ENCODE results near the gene SHISA2. TPM values are rescaled to one million over a fixed set of nuclear protein-coding genes. Genes with fewer than 3 reads are reported as not detected.

The SHISA2 gene
- total and polyA plus RNA-seq, 2 of the 13 experiments (the other 11 are each of a cell fraction or from before 2014, with no cell fraction given) = not detected

- in situ Hi-C loops (cut with HindIII; ENCODE audit: extremely low pct_ligation_motif_present, low pct_unique_long_range_greater_than_20kb) (no loop called here), intact Hi-C loops (cut with micrococcal nuclease; ENCODE audit: unreplicated experiment) (no loop called here)
- FAIRE-seq = no peak
- no peak for ATAC-seq
- no peak overlapping the region for H3K4me2 ChIP-seq (ENCODE audit: low read depth, low read length)
- no peaks in the 10 kb centered on the region; a peak in 1 of 5 replicates for H3K27me3 ChIP-seq (ENCODE audit: control insufficient read depth in 1 of 2, insufficient read depth in 2 of 2, low read length in 2 of 2)
- no peaks in the 10 kb centered on the region for H3K9me3 ChIP-seq (ENCODE audit: low read length)
- no TSS peak for BruUV-seq (replicated peaks)
- H2AFZ ChIP-seq (ENCODE audit: low read length) = no peak overlapping the region
- H4K20me1 ChIP-seq (ENCODE audit: insufficient read depth, low read length) = no peaks in the 10 kb centered on the region
- ChIA-PET CTCF (ENCODE audit: low intra/inter-chr PET ratio, low total read pairs) (no interaction called here), POLR2A (no interaction called here)
- H3K27ac ChIP-seq (ENCODE audit: extremely low read length, insufficient read depth, low read length) = no peak overlapping the region
- H3K4me1 ChIP-seq (ENCODE audit: insufficient read depth, low read length) = no peaks in the 10 kb centered on the region
- 39% methylated on average over 8 of the region's 8 CpGs for WGBS (ENCODE audit: low lambda C conversion rate)
- no peak overlapping the region for H3K4me3 ChIP-seq (replicated peaks in 1 of 3; ENCODE audit: insufficient read depth in 1 of 3, low read depth in 2 of 3, low read length in 3 of 3)
- no peaks in the 10 kb centered on the region for H3K79me2 ChIP-seq (ENCODE audit: insufficient read depth, low read length)
- no peak for DNase-seq (ENCODE audit: low spot score)
- no peaks in the 10 kb centered on the region for H3K36me3 ChIP-seq (replicated peaks in 1 of 2; ENCODE audit: control insufficient read depth in 1 of 2, insufficient read depth in 2 of 2, low read length in 2 of 2)
- no peak for TF ChIP-seq ZBED4 (CRISPR knock-in tag; IDR thresholded peaks at IDR 0.05; ENCODE audit: borderline replicate concordance)
- TF ChIP-seq ZNF253 (CRISPR knock-in tag; IDR thresholded peaks at IDR 0.05; ENCODE audit: borderline replicate concordance) = no peak
- no peak for TF ChIP-seq KLF6 (CRISPR knock-in tag; IDR thresholded peaks at IDR 0.05)
- no peak for TF ChIP-seq HHEX (CRISPR knock-in tag; IDR thresholded peaks at IDR 0.05)
- no peak for TF ChIP-seq ZNF646 (CRISPR knock-in tag; IDR thresholded peaks at IDR 0.05)
- no peak for TF ChIP-seq DMTF1 (CRISPR knock-in tag; IDR thresholded peaks at IDR 0.05)
- TF ChIP-seq NKX3-1 (CRISPR knock-in tag; IDR thresholded peaks at IDR 0.05) = no peak
- no peak for TF ChIP-seq FOXJ3 (CRISPR knock-in tag; IDR thresholded peaks at IDR 0.05; ENCODE audit: borderline replicate concordance)
- no peak for TF ChIP-seq ZNF839 (CRISPR knock-in tag; IDR thresholded peaks at IDR 0.05; ENCODE audit: borderline replicate concordance)
- TF ChIP-seq HNRNPK (IDR thresholded peaks at IDR 0.05; ENCODE audit: low read depth, low read length, poor library complexity, severe bottlenecking) = no peak
- no peak overlapping the region for H3K9ac ChIP-seq (ENCODE audit: insufficient read depth, low read depth, low read length)
These were observed 12.8 kb downstream of the SHISA2 start for GRCh38 chr13:26038931-26039475.

All from HepG2 (cell line).